ENCODE results near the gene NFE2L3. TPM values are rescaled to one million over a fixed set of nuclear protein-coding genes. Genes with fewer than 3 reads are reported as not detected.

Gene NFE2L3
- total RNA-seq, 1 donor from 2014 or later: 3.8 TPM

DNA sequence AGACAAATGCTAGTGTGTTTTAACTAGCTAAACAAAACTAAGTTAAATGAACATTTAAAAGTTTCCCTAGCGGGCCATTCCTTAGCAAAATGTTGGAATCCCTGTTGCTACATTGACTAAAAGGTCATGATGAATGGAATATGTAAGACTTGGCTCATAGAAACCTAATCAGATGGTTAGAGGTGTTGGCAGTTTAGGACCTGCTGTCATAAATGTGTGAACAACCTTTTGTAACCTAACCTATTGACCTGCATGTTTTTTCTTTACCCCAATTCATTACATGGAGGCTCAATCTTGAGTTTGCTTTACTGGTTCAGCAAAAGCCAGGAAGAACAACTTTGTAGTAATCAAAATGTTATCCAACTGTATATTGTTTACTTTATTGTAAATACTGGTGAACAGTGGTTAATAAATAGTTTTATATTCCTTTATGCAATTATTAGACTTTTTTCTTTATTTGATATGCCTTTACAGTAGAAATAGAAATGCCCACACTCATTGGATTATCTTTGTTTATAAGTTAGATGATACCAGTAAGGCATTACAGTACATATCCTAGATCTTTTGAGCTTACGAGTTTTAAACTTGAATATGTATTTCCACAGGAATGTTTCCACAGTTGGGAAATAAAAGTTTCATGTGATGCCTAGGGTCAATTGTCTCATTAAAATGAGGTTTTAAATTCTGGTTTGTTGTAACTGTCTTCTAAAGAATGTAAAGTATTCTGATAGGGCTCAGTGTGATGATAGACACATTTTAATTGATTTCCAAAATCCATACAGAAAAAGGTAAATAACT, 61.1 kb downstream of the NFE2L3 start:
- intact Hi-C loops (cut with DNase I): no loop called here
- ATAC-seq (no peak), DNase-seq (ENCODE audit: low spot score) (no peak)

DNA sequence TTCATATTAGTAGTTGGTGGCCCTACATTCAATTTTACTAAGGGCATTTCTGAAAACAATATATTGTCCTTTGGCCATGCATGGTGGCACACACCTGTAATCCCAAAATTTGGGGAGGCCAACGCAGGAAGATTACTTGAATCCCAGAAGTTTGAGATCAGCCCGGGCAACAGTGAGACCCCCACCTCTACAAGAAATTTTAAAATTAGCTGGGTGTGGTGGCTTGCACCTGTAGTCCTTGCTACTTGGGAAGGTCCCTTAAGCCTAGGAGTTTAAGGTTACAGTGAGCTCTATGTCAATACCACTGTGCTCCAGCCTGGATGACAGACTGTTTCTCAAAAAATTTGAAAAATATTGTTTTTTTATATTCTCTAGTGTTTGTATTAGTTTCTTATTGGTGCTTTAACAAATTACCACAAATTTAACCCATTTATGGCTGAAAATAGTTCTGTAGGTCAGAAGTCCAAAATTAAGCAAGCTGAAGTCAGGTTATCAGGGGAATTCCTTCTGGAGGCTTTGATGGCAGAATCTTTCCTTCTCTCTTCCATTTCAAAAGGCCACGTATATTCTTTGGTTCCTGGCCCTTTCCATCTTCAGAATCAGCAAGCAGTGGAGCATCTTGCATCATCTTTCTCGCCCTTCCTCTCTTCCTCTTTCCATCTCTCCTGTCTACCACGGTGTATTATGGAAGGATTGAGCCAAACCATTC, 62.0 kb downstream of the NFE2L3 start:
- intact Hi-C loops (cut with DNase I): no loop called here
- no peak for DNase-seq (ENCODE audit: low spot score)
- no peak for ATAC-seq

- intact Hi-C loops (cut with DNase I): no loop called here
- ATAC-seq (no peak), DNase-seq (ENCODE audit: low spot score) (no peak)
Observed at GRCh38 chr7:26216049-26216448, 64.1 kb downstream of the NFE2L3 start.

GRCh38 chr7:26224359-26224758, 72.4 kb downstream of the NFE2L3 start:
- ATAC-seq: no peak
- DNase-seq (ENCODE audit: low spot score): no peak
- intact Hi-C loops (cut with DNase I): no loop called here

GRCh38 chr7:26227987-26228386, 76.0 kb downstream of the NFE2L3 start:
- DNase-seq (ENCODE audit: low spot score): no peak
- intact Hi-C loops (cut with DNase I): no loop called here
- ATAC-seq: no peak

- DNase-seq (ENCODE audit: low spot score) (no peak), ATAC-seq (no peak)
Observed at GRCh38 chr7:26233902-26234511, 82.0 kb downstream of the NFE2L3 start.

More at GRCh38 chr7:26233902-26234511, 82.0 kb downstream of the NFE2L3 start:
- intact Hi-C loops (cut with DNase I): no loop called here

Other genes with a start within 250 kb of the NFE2L3 start
- 377 TPM for gene HNRNPA2B1, start 48.5 kb downstream of the NFE2L3 start, total RNA-seq
- 77.4 TPM for gene CBX3, start 49.5 kb downstream of the NFE2L3 start, total RNA-seq
- gene SNX10, start 139.7 kb downstream of the NFE2L3 start, total RNA-seq: 7.0 TPM

Data from sciatic nerve (tissue), 2 donors.